K562 (cell line): Measurements from ENCODE around the gene PIGQ. TPM values are rescaled to one million over a fixed set of nuclear protein-coding genes. Genes with fewer than 3 reads are reported as not detected.

Experiments used
- ATAC-seq: fragments of 200-7000 bp; cut with Tn5 transposase; 3 replicates; pipeline ENCODE4 v1.9.1; 2020; ENCODE audit warnings: moderate library complexity
- BruUV-seq: library from RNA; stranded (reverse); fragments of 400-500 nt; replicated peaks from 2 replicates; lab custom pipeline; 2021; lab: Mats Ljungman, UMichigan
- CTCF ChIA-PET: fragments of 300-600 bp; formaldehyde crosslinking; extraction: SDS; loops from one replicate; lab custom pipeline; 2021; ENCODE audit warnings: low intra/inter-chr PET ratio; lab: Yijun Ruan, JAX
- POLR2A ChIA-PET: fragments of 300-600, 350-650 bp; sonication (Branson Sonifier 250); formaldehyde crosslinking; extraction: SDS; loops from one replicate; lab custom pipeline; 2021; ENCODE audit warnings: antibody characterized with exemption, inconsistent platforms; lab: Yijun Ruan, JAX
- DNase-seq, 4 experiments: peaks; one replicate each; pipeline versions ENCODE4 v3.0.0 to v3.0.0-alpha.2; 2011 to 2018; ENCODE audit warnings: low spot score in 3 of 4, mixed read lengths in 3 of 4; ENCODE audit errors: extremely low read depth in 1 of 4
- FAIRE-seq: peaks from 2 replicates; lab custom pipeline; 2011; peaks lifted over from hg19 to GRCh38; lab: Jason Lieb, UNC
- H2AFZ ChIP-seq: 2 replicates; pipeline ENCODE4 v1.6.0; 2011; ENCODE audit warnings: low read depth, low read length, control low read depth, inconsistent platforms
- H3K27ac ChIP-seq: fragments of 200-600 bp; 3 replicates; pipeline ENCODE4 v1.8.0; 2011; ENCODE audit warnings: low read depth, mild to moderate bottlenecking, control low read depth, inconsistent platforms, low read length, moderate library complexity, mixed read lengths; ENCODE audit errors: extremely low read depth
- H3K27me3 ChIP-seq, 2 experiments: fragments of 300-600 bp in 1 of 2; 2 replicates in 1 of 2; 3 replicates in 1 of 2; pipeline versions ENCODE4 v1.6.0 to v1.8.0; 2011; ENCODE audit warnings: inconsistent platforms in 2 of 2, low read length in 2 of 2, mild to moderate bottlenecking in 1 of 2, mixed read lengths in 1 of 2, moderate library complexity in 1 of 2; ENCODE audit not compliant: control insufficient read depth in 2 of 2, insufficient read depth in 2 of 2
- H3K36me3 ChIP-seq: fragments of 300-600 bp; 3 replicates; pipeline ENCODE4 v1.8.0; 2011; ENCODE audit warnings: mild to moderate bottlenecking, low read length, inconsistent platforms; ENCODE audit not compliant: control insufficient read depth, insufficient read depth
- H3K4me1 ChIP-seq, 2 experiments: fragments of 200-600 bp in 1 of 2; replicated peaks in 1 of 2; 2 replicates in 1 of 2; 3 replicates in 1 of 2; pipeline versions ENCODE4 v1.5.1 to v1.8.0; 2011; ENCODE audit warnings: inconsistent platforms in 2 of 2, low read length in 2 of 2, mild to moderate bottlenecking in 1 of 2, mixed read lengths in 1 of 2, moderate library complexity in 1 of 2; ENCODE audit not compliant: control insufficient read depth in 2 of 2, insufficient read depth in 2 of 2
- H3K4me2 ChIP-seq: 2 replicates; pipeline ENCODE4 v1.6.1; 2011; ENCODE audit warnings: low read length, control low read depth, inconsistent platforms, mixed read lengths; ENCODE audit not compliant: insufficient read depth
- H3K4me3 ChIP-seq: fragments of 200-600 bp; sonication (generic), shearing (Covaris generic); 2 replicates; pipeline ENCODE4 v1.5.1; 2016; ENCODE audit warnings: control low read depth, inconsistent platforms
- H3K79me2 ChIP-seq: fragments of 200-600 bp; 3 replicates; pipeline ENCODE4 v1.8.0; 2011; ENCODE audit warnings: low read length, inconsistent platforms; ENCODE audit not compliant: control insufficient read depth, insufficient read depth
- H3K9ac ChIP-seq, 2 experiments: 2 replicates each; pipeline versions ENCODE4 v1.6.0 to v1.6.1; 2011; ENCODE audit warnings: low read depth in 2 of 2, low read length in 2 of 2, control low read depth in 1 of 2, inconsistent platforms in 1 of 2, mild to moderate bottlenecking in 1 of 2, mixed read lengths in 1 of 2; ENCODE audit not compliant: insufficient read depth in 1 of 2
- H3K9me1 ChIP-seq: one replicate; pipeline ENCODE4 v1.6.0; 2011; ENCODE audit warnings: inconsistent platforms, mild to moderate bottlenecking, low read length, moderate library complexity; ENCODE audit not compliant: control insufficient read depth, insufficient read depth
- H3K9me3 ChIP-seq: replicated peaks from 2 replicates; pipeline ENCODE4 v1.5.1; 2011; ENCODE audit warnings: low read depth, low read length, inconsistent platforms; ENCODE audit not compliant: control insufficient read depth, insufficient read depth
- H4K20me1 ChIP-seq: replicated peaks from 2 replicates; pipeline ENCODE4 v1.6.1; 2011; ENCODE audit warnings: low read length, inconsistent platforms, mixed read lengths; ENCODE audit not compliant: control insufficient read depth, insufficient read depth
- CBX2 ChIP-seq: fragments of 200-600 bp; sonication (generic); IDR thresholded peaks from one replicate; pipeline ENCODE4 v1.6.1; 2012; ENCODE audit warnings: mild to moderate bottlenecking, low read length, inconsistent platforms; ENCODE audit not compliant: insufficient read depth, poor library complexity, severe bottlenecking
- ERF ChIP-seq: fragments of 450-650 bp; formaldehyde crosslinking; IDR thresholded peaks from 2 replicates; pipeline ENCODE4 v1.4.0; 2020; ENCODE audit warnings: mild to moderate bottlenecking, mixed read lengths
- KLF16 ChIP-seq: IDR thresholded peaks from 2 replicates; pipeline ENCODE4 v1.6.1; 2016; ENCODE audit warnings: antibody characterized with exemption
- NELFE ChIP-seq: IDR thresholded peaks from 2 replicates; pipeline ENCODE4 v1.6.1; 2011; ENCODE audit warnings: mild to moderate bottlenecking; ENCODE audit not compliant: insufficient read depth, insufficient read length
- POLR2G ChIP-seq: fragments of 200-400 bp; formaldehyde crosslinking; IDR thresholded peaks from 2 replicates; pipeline ENCODE4 v1.6.1; 2017; ENCODE audit warnings: low read depth, mild to moderate bottlenecking, antibody characterized with exemption, low read length, moderate library complexity
- SMARCA4 ChIP-seq: fragments of 450-650 bp; IDR thresholded peaks from 2 replicates; pipeline ENCODE4 v1.6.1; 2016
- SP1 ChIP-seq: sonication (generic); formaldehyde crosslinking; IDR thresholded peaks from 2 replicates; pipeline ENCODE4 v1.8.1; 2022; ENCODE audit warnings: mild to moderate bottlenecking, missing genetic modification reagents
- ZC3H11A ChIP-seq: IDR thresholded peaks from 2 replicates; pipeline ENCODE4 v1.6.1; 2012; ENCODE audit warnings: low read depth, low read length, improper control_type of control experiment
- ZNF121 ChIP-seq: sonication (generic); formaldehyde crosslinking; conservative IDR thresholded peaks from 2 replicates; pipeline ENCODE4 v1.8.0; 2022; ENCODE audit warnings: missing genetic modification reagents
- ZNF24 ChIP-seq: fragments of 450-650 bp; IDR thresholded peaks from 2 replicates; pipeline ENCODE4 v1.6.1; 2016
- ZNF695 ChIP-seq: fragments of 450-650 bp; formaldehyde crosslinking; IDR thresholded peaks from 2 replicates; pipeline ENCODE4 v1.4.0; 2020; ENCODE audit warnings: mild to moderate bottlenecking, moderate library complexity
- WGBS: fragments of 100-300 bp; shearing (Covaris generic); methylation state at CpG from one replicate; pipeline ENCODE4 v1.1.6; 2016; ENCODE audit warnings: low coverage, mixed read lengths; ENCODE audit not compliant: insufficient coverage; ENCODE audit errors: missing lambda C conversion rate; 5-methylcytosine and 5-hydroxymethylcytosine counted together
- in situ Hi-C: fragments of 300-500 bp; cut with MboI; formaldehyde crosslinking; loops from 4 replicates; pipeline ENCODE4 v1.15.0; 2018; ENCODE audit warnings: inconsistent platforms, mixed read lengths
- intact Hi-C: fragments of 100-400 bp; cut with micrococcal nuclease; formaldehyde crosslinking; loops from 2 replicates; pipeline ENCODE4 v1.14.2; 2022
- polyA plus RNA-seq, 8 experiments: library from polyadenylated mRNA; depleted of rRNA in 4 of 8; stranded (reverse) in 5 of 8; unstranded in 3 of 8; fragments of >200 nt; fragmentation: Nextera tagmentation in 2 of 8; fragmentation: Illumina TruSeq in 1 of 8; extraction: Ambion mirVana in 2 of 8; extraction: Trizol in 1 of 8; gene quantifications; 2 replicates each; pipeline versions ENCODE4 v1.2.1 to v1.2.3, GENCODE V29; 2011 to 2014; ENCODE audit warnings: inconsistent platforms in 1 of 8, missing spikeins in 1 of 8
- total RNA-seq, 7 experiments: library from RNA; depleted of rRNA in 6 of 7; stranded (reverse); fragments of >200 nt in 6 of 7; fragmentation: Illumina TruSeq in 2 of 7; extraction: Trizol in 2 of 7; gene quantifications; 2 replicates each; pipeline versions ENCODE4 v1.2.1 to v1.2.3, GENCODE V29; 2011 to 2021; ENCODE audit warnings: low replicate concordance in 1 of 7
- TF ChIP-seq, protein P1 (sequence below): fragments of 450-650 bp; IDR thresholded peaks from 2 replicates; pipeline ENCODE4 v1.6.1; 2016; ENCODE audit warnings: low read depth
- TF ChIP-seq, protein P2 (sequence below): fragments of 250-450 bp; sonication (Bioruptor Pico); IDR thresholded peaks from 2 replicates; pipeline ENCODE4 v1.8.0; 2021; ENCODE audit warnings: moderate library complexity, mild to moderate bottlenecking, inconsistent platforms

PIGQ gene
- total and polyA plus RNA-seq, 9 of the 15 experiments (the other 6 are each of a cell fraction or from before 2014, with no cell fraction given): 0.20 to 49.6 (median 11.7) TPM

DNA sequence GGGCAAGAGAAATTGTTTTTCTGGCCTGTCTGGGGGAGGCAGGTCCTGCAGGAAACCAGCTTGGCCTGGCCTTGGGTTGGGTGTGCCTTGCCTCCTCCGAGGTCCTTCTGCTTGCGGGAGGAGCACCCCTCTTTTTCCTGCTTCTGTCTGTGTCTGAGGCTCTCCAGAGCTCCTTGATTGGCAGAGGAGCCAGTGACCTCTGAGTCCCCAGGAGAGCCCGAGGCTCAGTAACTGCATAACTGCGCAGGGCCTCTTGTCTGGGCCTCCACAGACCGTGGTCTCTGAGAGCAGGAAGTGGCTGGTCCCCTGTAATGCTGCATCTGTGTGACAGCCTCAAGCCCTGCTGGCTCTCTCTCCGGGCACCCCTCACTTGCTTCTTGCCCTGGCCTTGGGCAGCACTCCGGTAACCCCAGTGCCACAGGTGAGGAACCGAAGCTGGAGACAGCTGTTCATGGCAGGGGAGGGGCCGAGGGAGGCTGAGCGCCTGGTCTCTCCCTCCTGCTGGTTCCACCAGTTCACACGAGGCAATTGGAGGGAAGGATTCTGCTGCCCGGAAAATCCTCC is 40.7 kb upstream of the PIGQ start:
- 43% methylated on average over 12 of the region's 12 CpGs for WGBS
- Histone ChIP-seq H3K4me2 (peak overlapping the region; percentile 90), H3K36me3 (peaks cover 29% of the 10 kb centered on the region; the same call in 2 of the 3 replicates), H3K27me3 (no peaks in the 10 kb centered on the region), H3K9me3 (no peaks in the 10 kb centered on the region), H4K20me1 (peaks cover 15% of the 10 kb centered on the region), H3K4me1 (peaks cover 27 to 77% of the 10 kb centered on the region in 2 experiments), H3K4me3 (peak overlapping the region; percentile 68), H3K79me2 (peaks cover 90% of the 10 kb centered on the region), H3K27ac (peak overlapping the region; percentile 89), H3K9ac (peak overlapping the region; percentile 92 to 95), H3K9me1 (peaks cover 13% of the 10 kb centered on the region), H2AFZ (no peak overlapping the region)
- ChIA-PET POLR2A (interaction anchor here (0.6 to 1.1 kb wide), 3 partner anchors 15 to 294 kb away, joined by 3 to 4 read pairs (median 3); partner anchors contain the start of gene FAM234A), CTCF (no interaction called here)
- intact Hi-C loops: loop anchor here (5.0 kb wide), 1 partner anchor 38 kb away; the partner anchor contains the start of genes NHLRC4 and PIGQ
- DNase-seq: no peak
- no peak for FAIRE-seq
- ATAC-seq: no peak
- in situ Hi-C loops: no loop called here
- no TSS peak for BruUV-seq
- TF ChIP-seq POLR2G (no peak), SMARCA4 (0 out of 2 replicates have a peak, but pooled peaks have one; percentile 4), ZC3H11A (no peak), NELFE (no peak), ZNF121 (CRISPR knock-in tag) (no peak), ZNF24 (no peak), SP1 (CRISPR knock-in tag) (no peak), CBX2 (no peak), ERF (no peak), KLF16 (no peak), ZNF695 (CRISPR knock-in tag) (no peak)
- TF ChIP-seq, protein P1, sequence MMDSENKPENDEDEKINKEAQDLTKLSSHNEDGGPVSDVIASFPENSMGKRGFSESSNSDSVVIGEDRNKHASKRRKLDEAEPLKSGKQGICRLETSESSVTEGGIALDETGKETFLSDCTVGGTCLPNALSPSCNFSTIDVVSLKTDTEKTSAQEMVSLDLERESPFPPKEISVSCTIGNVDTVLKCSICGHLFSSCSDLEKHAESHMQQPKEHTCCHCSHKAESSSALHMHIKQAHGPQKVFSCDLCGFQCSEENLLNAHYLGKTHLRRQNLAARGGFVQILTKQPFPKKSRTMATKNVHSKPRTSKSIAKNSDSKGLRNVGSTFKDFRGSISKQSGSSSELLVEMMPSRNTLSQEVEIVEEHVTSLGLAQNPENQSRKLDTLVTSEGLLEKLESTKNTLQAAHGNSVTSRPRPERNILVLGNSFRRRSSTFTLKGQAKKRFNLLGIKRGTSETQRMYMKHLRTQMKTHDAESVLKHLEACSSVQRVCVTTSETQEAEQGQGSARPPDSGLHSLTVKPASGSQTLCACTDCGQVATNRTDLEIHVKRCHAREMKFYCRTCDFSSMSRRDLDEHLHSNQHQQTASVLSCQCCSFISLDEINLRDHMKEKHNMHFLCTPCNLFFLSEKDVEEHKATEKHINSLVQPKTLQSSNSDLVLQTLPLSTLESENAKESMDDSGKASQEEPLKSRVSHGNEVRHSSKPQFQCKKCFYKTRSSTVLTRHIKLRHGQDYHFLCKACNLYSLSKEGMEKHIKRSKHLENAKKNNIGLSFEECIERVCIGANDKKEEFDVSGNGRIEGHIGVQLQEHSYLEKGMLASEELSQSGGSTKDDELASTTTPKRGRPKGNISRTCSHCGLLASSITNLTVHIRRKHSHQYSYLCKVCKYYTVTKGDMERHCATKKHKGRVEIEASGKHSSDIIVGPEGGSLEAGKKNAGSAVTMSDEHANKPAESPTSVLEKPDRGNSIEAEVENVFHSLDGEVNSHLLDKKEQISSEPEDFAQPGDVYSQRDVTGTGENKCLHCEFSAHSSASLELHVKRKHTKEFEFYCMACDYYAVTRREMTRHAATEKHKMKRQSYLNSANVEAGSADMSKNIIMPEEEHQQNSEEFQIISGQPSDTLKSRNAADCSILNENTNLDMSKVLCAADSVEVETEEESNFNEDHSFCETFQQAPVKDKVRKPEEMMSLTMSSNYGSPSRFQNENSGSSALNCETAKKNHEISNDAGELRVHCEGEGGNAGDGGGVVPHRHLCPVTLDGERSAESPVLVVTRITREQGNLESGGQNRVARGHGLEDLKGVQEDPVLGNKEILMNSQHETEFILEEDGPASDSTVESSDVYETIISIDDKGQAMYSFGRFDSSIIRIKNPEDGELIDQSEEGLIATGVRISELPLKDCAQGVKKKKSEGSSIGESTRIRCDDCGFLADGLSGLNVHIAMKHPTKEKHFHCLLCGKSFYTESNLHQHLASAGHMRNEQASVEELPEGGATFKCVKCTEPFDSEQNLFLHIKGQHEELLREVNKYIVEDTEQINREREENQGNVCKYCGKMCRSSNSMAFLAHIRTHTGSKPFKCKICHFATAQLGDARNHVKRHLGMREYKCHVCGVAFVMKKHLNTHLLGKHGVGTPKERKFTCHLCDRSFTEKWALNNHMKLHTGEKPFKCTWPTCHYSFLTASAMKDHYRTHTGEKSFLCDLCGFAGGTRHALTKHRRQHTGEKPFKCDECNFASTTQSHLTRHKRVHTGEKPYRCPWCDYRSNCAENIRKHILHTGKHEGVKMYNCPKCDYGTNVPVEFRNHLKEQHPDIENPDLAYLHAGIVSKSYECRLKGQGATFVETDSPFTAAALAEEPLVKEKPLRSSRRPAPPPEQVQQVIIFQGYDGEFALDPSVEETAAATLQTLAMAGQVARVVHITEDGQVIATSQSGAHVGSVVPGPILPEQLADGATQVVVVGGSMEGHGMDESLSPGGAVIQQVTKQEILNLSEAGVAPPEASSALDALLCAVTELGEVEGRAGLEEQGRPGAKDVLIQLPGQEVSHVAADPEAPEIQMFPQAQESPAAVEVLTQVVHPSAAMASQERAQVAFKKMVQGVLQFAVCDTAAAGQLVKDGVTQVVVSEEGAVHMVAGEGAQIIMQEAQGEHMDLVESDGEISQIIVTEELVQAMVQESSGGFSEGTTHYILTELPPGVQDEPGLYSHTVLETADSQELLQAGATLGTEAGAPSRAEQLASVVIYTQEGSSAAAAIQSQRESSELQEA: no peak
- TF ChIP-seq, protein P2, sequence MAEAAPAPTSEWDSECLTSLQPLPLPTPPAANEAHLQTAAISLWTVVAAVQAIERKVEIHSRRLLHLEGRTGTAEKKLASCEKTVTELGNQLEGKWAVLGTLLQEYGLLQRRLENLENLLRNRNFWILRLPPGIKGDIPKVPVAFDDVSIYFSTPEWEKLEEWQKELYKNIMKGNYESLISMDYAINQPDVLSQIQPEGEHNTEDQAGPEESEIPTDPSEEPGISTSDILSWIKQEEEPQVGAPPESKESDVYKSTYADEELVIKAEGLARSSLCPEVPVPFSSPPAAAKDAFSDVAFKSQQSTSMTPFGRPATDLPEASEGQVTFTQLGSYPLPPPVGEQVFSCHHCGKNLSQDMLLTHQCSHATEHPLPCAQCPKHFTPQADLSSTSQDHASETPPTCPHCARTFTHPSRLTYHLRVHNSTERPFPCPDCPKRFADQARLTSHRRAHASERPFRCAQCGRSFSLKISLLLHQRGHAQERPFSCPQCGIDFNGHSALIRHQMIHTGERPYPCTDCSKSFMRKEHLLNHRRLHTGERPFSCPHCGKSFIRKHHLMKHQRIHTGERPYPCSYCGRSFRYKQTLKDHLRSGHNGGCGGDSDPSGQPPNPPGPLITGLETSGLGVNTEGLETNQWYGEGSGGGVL (CRISPR knock-in tag): no peak
